ENCODE results near the gene JAKMIP1.

- no peak for TF ChIP-seq CTCF (IDR thresholded peaks at IDR 0.05)
- no peak for TF ChIP-seq POLR2AphosphoS5 (IDR thresholded peaks at IDR 0.05; ENCODE audit: low read depth, low read length)
- TF ChIP-seq TCF7L2 (IDR thresholded peaks at IDR 0.05; ENCODE audit: low read depth, low read length): no peak
- no peak for TF ChIP-seq SIN3A (IDR thresholded peaks at IDR 0.05; ENCODE audit: borderline replicate concordance, insufficient read depth, low read depth, low read length)
- no peak for TF ChIP-seq REST (IDR thresholded peaks at IDR 0.05; ENCODE audit: insufficient read depth in 1 of 2, low read depth in 2 of 2, low read length in 1 of 2)
These were observed 130.3 kb downstream of the JAKMIP1 start for GRCh38 chr4:6069845-6070709.
